ENCODE measurements around the gene DLK2. TPM values are rescaled to one million over a fixed set of nuclear protein-coding genes. Genes with fewer than 3 reads are reported as not detected.
"Not testable (repeated sequence)": the region's sequence is repeated elsewhere in the genome, so short reads cannot be mapped to it uniquely, and the experiment has no call there.

DLK2 gene, protein sequence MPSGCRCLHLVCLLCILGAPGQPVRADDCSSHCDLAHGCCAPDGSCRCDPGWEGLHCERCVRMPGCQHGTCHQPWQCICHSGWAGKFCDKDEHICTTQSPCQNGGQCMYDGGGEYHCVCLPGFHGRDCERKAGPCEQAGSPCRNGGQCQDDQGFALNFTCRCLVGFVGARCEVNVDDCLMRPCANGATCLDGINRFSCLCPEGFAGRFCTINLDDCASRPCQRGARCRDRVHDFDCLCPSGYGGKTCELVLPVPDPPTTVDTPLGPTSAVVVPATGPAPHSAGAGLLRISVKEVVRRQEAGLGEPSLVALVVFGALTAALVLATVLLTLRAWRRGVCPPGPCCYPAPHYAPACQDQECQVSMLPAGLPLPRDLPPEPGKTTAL
- total RNA-seq (under 1 TPM; 0.33 to 0.49 TPM), polyA plus RNA-seq (1 to 10 TPM; 1.2 to 1.4 TPM)

DNA sequence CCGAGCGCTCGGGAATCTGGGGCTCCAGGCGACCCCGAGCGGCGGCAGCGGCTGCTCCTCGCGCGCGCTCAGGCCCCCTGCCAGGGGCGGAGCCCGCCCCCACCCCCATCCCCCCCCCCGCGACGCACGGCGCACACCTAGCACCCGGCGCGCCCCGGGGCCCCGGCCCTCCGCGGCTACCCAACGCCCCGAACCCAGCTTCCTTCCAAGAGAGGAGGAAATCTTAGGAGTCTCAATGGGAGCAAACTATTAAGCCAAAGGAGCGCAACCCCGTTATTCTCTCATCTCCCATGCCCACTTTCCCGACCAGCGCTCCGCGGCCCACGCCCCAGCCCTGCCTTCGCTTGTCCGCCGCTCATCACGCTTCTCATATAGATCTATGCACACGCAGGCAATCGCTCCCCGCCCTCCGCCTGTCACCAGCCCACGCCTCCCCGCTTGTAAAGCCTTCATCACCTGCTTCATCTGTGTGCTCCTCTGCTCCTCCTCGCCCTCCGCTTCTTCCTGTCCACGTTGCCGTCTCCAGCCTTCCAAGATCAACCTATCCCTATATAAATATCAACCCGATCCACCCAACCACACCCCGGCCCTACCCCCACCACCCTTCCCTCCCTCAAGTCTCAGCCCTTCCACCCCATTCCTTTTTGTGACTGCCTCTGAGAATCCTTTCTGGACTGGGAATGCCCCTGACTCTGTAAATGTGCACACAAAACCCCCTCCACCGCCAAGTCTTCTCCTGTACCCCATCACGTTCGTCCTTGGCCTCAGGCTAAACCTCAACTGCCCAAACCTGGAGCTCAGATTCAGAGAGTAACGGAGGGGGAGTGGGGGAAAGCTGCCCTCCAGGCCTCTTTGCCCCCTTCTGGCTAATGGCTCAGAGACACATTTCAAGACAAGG is at the start of gene DLK2:
Gene DLK2, minus strand, starts transcription at position 18 of the 898 bp plus-strand sequence. CDS start 723 bp downstream, outside the sequence.
- CTCF ChIA-PET (ENCODE audit: partially characterized antibody) = interaction anchor here (0.7 to 5.6 kb wide), 5 partner anchors 12 to 51 kb away, joined by 3 to 64 read pairs (median 28); no protein-coding TSS in a partner anchor

GRCh38 chr6:43503443-43503842 is 48.1 kb upstream of the DLK2 start:
- Mint-ChIP-seq H3K4me1 (peaks cover 2 to 10% (median 3%) of the 10 kb centered on the region in 4 donors), H3K27ac (peak overlapping the region in 6 of 7 donors; percentile 15 to 80 (median 56)), H3K36me3 (peaks cover 42 to 66% of the 10 kb centered on the region in 2 donors), H3K9me3 (no peaks in the 10 kb centered on the region), H3K4me3 (no peak overlapping the region), H3K27me3 (peaks cover 2 to 5% of the 10 kb centered on the region in 2 donors)
- H3K27ac ChIP-seq (ENCODE audit: low read depth, low read length) = no peak overlapping the region
- ChIA-PET POLR2A (ENCODE audit: partially characterized antibody) (no interaction called here), CTCF (ENCODE audit: partially characterized antibody) (interaction anchor here (0.8 to 8.5 kb wide), 5 partner anchors 10 to 236 kb away, joined by 3 to 108 read pairs (median 3); no protein-coding TSS in a partner anchor)
- intact Hi-C loops (cut with micrococcal nuclease) = no loop called here
- DNase-seq = no peak
- H3K27me3 ChIP-seq (ENCODE audit: insufficient read depth, low read length) = no peaks in the 10 kb centered on the region
- peaks cover 41% of the 10 kb centered on the region for H3K36me3 ChIP-seq (ENCODE audit: insufficient read depth, low read length)
- H3K9me3 ChIP-seq (ENCODE audit: control insufficient read depth in 1 of 2, low read length in 2 of 2) = no peaks in the 10 kb centered on the region
- peaks cover 4% of the 10 kb centered on the region for H3K4me1 ChIP-seq (ENCODE audit: insufficient read depth, low read length)
- H3K4me3 ChIP-seq (ENCODE audit: low read length in 2 of 2) = no peak overlapping the region

More for the DNA sequence above, at the start of gene DLK2:
- Histone ChIP-seq H3K27ac (ENCODE audit: low read depth, low read length) (peak within 1 kb of the TSS; percentile 36), H3K4me1 (ENCODE audit: insufficient read depth, low read length) (peaks cover 15% of the 10 kb centered on the region), H3K27me3 (ENCODE audit: insufficient read depth, low read length) (no peaks in the 10 kb centered on the region), H3K9me3 (ENCODE audit: control insufficient read depth in 1 of 2, low read length in 2 of 2) (no peaks in the 10 kb centered on the region), H3K36me3 (ENCODE audit: insufficient read depth, low read length) (no peaks in the 10 kb centered on the region), H3K4me3 (ENCODE audit: low read length in 2 of 2) (peak within 1 kb of the TSS; percentile 52 to 68)
- peak; percentile 41 to 60 (median 47) for DNase-seq
- H3K27ac Mint-ChIP-seq = peak within 1 kb of the TSS; percentile 67 to 91 (median 86)
- peaks cover 0 to 2% (median 0%) of the 10 kb centered on the region in 8 donors for H3K9me3 Mint-ChIP-seq
- H3K27me3 Mint-ChIP-seq = peaks cover 2 to 5% of the 10 kb centered on the region in 2 donors
- peaks cover 0 to 13% of the 10 kb centered on the region in 2 donors for H3K36me3 Mint-ChIP-seq
- POLR2A ChIA-PET (ENCODE audit: partially characterized antibody) = interaction anchor here (0.8 to 3.8 kb wide), 15 partner anchors 22 to 476 kb away, joined by 3 to 19 read pairs (median 4); partner anchors contain the start of genes ABCC10, KLHDC3, LRRC73 and MEA1
- peaks cover 7 to 23% (median 10%) of the 10 kb centered on the region in 4 donors for H3K4me1 Mint-ChIP-seq
- H3K4me3 Mint-ChIP-seq = peak within 1 kb of the TSS; percentile 84 to 94 (median 90)
- intact Hi-C loops (cut with micrococcal nuclease) = loop anchor here (1.0 to 10.0 kb wide), 6 partner anchors 22 to 91 kb away; partner anchors contain the start of genes ABCC10, LRRC73, POLR1C and TJAP1

GRCh38 chr6:43502666-43503065 is 47.3 kb upstream of the DLK2 start:
- Histone ChIP-seq H3K4me1 (ENCODE audit: insufficient read depth, low read length) (peaks cover 4% of the 10 kb centered on the region), H3K4me3 (ENCODE audit: low read length in 2 of 2) (no peak overlapping the region), H3K36me3 (ENCODE audit: insufficient read depth, low read length) (peaks cover 45% of the 10 kb centered on the region), H3K9me3 (ENCODE audit: control insufficient read depth in 1 of 2, low read length in 2 of 2) (no peaks in the 10 kb centered on the region), H3K27ac (ENCODE audit: low read depth, low read length) (no peak overlapping the region), H3K27me3 (ENCODE audit: insufficient read depth, low read length) (no peaks in the 10 kb centered on the region)
- Mint-ChIP-seq H3K27ac (peak overlapping the region in 2 of 7 donors; percentile 27 to 29), H3K9me3 (no peaks in the 10 kb centered on the region), H3K27me3 (peaks cover 0 to under 1% of the 10 kb centered on the region in 2 donors), H3K4me3 (no peak overlapping the region), H3K4me1 (peaks cover 2 to 8% (median 3%) of the 10 kb centered on the region in 4 donors), H3K36me3 (peaks cover 42 to 70% of the 10 kb centered on the region in 2 donors)
- POLR2A ChIA-PET (ENCODE audit: partially characterized antibody) = no interaction called here
- CTCF ChIA-PET (ENCODE audit: partially characterized antibody) = interaction anchor here (1.2 to 8.5 kb wide), 4 partner anchors 10 to 68 kb away, joined by 3 to 108 read pairs (median 6); no protein-coding TSS in a partner anchor
- no peak for DNase-seq
- intact Hi-C loops (cut with micrococcal nuclease) = no loop called here

DNA sequence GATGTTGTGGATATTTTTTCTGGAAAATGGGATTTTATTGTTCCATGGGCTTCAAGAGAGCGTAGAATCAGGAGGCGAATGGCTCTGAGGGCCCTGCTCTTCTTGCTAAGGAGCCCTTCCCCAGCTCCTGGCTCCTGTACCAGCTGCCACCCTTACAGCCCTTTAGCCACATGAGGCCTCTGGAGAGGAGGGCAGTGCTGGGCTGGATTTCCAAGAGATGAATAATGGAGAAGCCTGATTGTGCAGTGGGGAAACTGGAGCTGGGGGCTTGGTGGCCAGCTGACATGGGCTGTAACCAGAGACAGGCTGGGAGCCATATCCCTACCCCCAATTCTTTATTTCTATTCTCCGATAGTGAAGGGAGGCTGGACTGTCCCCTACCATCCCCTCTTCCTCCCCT is 45.6 kb upstream of the DLK2 start:
- Mint-ChIP-seq H3K9me3 (no peaks in the 10 kb centered on the region), H3K27ac (peak overlapping the region in 2 of 7 donors; percentile 40 to 82), H3K27me3 (no peaks in the 10 kb centered on the region), H3K4me3 (no peak overlapping the region), H3K36me3 (peaks cover 39 to 63% of the 10 kb centered on the region in 2 donors), H3K4me1 (peaks cover 0 to 4% (median 2%) of the 10 kb centered on the region in 4 donors)
- CTCF ChIA-PET (ENCODE audit: partially characterized antibody) = interaction anchor here (0.9 to 8.5 kb wide), 5 partner anchors 8 to 48 kb away, joined by 3 to 108 read pairs (median 3); partner anchors contain the start of genes POLR1C and YIPF3
- peaks cover 45% of the 10 kb centered on the region for H3K36me3 ChIP-seq (ENCODE audit: insufficient read depth, low read length)
- no peak overlapping the region for H3K27ac ChIP-seq (ENCODE audit: low read depth, low read length)
- peaks cover 3% of the 10 kb centered on the region for H3K4me1 ChIP-seq (ENCODE audit: insufficient read depth, low read length)
- no peak for DNase-seq
- no peak overlapping the region for H3K4me3 ChIP-seq (ENCODE audit: low read length in 2 of 2)
- POLR2A ChIA-PET (ENCODE audit: partially characterized antibody) = interaction anchor here (0.9 to 1.2 kb wide), 2 partner anchors 15 to 24 kb away, joined by 3 to 7 read pairs; partner anchors contain the start of gene TJAP1
- no peaks in the 10 kb centered on the region for H3K27me3 ChIP-seq (ENCODE audit: insufficient read depth, low read length)
- H3K9me3 ChIP-seq (ENCODE audit: control insufficient read depth in 1 of 2, low read length in 2 of 2) = no peaks in the 10 kb centered on the region
- intact Hi-C loops (cut with micrococcal nuclease) = no loop called here

DNA sequence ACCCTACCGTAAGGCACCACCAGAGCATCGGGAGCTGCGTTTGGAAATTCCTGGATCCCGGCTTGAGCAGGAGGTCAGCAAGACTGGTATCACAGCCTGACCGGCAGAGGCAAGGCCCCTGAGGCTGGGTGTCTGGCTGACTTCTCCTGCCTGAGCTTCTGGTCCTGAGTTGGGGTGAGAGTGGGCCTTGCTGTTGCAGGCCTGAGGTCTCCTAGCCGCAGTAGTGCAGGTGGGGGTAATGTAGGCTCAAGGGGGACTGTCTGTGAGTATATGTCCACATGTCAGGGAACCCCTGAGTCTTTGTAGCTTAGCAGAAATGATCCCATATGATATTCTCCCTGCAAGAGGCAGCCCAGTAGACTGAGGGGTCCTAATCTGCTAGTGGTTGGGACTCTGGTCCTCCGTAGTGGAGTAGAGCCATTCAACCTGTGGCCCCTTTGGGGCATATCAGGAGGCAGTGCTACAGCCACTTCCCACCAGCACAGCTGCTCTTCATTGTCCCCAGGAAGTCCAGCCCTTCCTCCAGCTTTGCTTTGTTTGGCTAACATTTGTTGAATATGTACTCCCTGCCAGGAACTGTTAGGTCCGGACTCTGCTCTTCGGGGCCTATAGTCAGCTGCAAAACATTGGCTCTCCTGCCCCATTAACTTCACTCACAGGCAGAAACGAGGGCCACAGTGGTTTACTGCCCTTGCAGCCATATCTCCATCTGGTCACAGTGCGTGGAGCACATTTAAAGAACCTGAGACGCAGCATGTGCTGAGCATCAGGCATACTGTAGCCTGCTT is 43.9 kb upstream of the DLK2 start:
- Mint-ChIP-seq H3K27me3 (no peaks in the 10 kb centered on the region), H3K4me3 (no peak overlapping the region), H3K36me3 (peaks cover 39 to 58% of the 10 kb centered on the region in 2 donors), H3K4me1 (peaks cover 9 to 21% (median 14%) of the 10 kb centered on the region in 4 donors), H3K27ac (peak overlapping the region in 3 of 7 donors; percentile 13 to 86 (median 18)), H3K9me3 (no peaks in the 10 kb centered on the region)
- H3K36me3 ChIP-seq (ENCODE audit: insufficient read depth, low read length) = peaks cover 45% of the 10 kb centered on the region
- ChIA-PET CTCF (ENCODE audit: partially characterized antibody) (interaction anchor here (1.1 kb wide), 1 partner anchor 45 kb away, joined by 3 read pairs; no protein-coding TSS in a partner anchor), POLR2A (ENCODE audit: partially characterized antibody) (interaction anchor here (0.7 to 1.6 kb wide), 2 partner anchors 8 to 16 kb away, joined by 3 to 4 read pairs; no protein-coding TSS in a partner anchor)
- intact Hi-C loops (cut with micrococcal nuclease) = no loop called here
- no peak overlapping the region for H3K4me3 ChIP-seq (ENCODE audit: low read length in 2 of 2)
- no peaks in the 10 kb centered on the region for H3K9me3 ChIP-seq (ENCODE audit: control insufficient read depth in 1 of 2, low read length in 2 of 2)
- no peak overlapping the region for H3K27ac ChIP-seq (ENCODE audit: low read depth, low read length)
- DNase-seq = no peak
- H3K27me3 ChIP-seq (ENCODE audit: insufficient read depth, low read length) = no peaks in the 10 kb centered on the region
- peaks cover 20% of the 10 kb centered on the region for H3K4me1 ChIP-seq (ENCODE audit: insufficient read depth, low read length)

DNA sequence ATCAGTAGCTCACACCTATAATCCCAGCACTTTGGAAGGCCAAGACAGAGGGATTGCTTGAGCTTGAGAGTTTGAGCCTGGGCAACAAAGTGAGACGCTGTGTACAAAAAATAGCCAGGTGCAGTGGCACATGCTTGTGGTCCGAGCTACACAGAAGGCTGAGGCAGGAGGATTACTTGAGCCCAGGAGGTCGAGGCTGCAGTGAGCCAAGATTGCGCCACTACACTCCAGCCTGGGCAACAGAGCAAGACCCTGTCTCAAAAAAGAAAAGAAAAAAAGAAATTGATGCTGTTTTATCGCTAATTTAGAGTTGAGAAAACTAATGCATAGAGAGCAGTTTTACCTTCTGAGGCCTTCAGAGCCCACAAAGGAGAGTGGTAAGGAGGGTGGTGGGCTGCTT is 42.9 kb upstream of the DLK2 start:
- CTCF ChIA-PET (ENCODE audit: partially characterized antibody) = interaction anchor here (0.6 to 1.7 kb wide), 5 partner anchors 9 to 518 kb away, joined by 3 to 7 read pairs (median 3); partner anchors contain the start of gene LRRC73
- H3K9me3 Mint-ChIP-seq; H3K27me3 ChIP-seq (ENCODE audit: insufficient read depth, low read length); intact Hi-C loops (cut with micrococcal nuclease); H3K27me3 Mint-ChIP-seq; H3K4me3 ChIP-seq (ENCODE audit: low read length in 2 of 2); H3K27ac ChIP-seq (ENCODE audit: low read depth, low read length); H3K9me3 ChIP-seq (ENCODE audit: control insufficient read depth in 1 of 2, low read length in 2 of 2); DNase-seq; H3K4me3 Mint-ChIP-seq: not testable (repeated sequence)
- Mint-ChIP-seq H3K4me1 (peaks cover 13 to 28% (median 22%) of the 10 kb centered on the region in 4 donors), H3K36me3 (peaks cover 33 to 52% of the 10 kb centered on the region in 2 donors), H3K27ac (peak overlapping the region in 2 of 7 donors; percentile 62 to 82)
- Histone ChIP-seq H3K36me3 (ENCODE audit: insufficient read depth, low read length) (peaks cover 43% of the 10 kb centered on the region), H3K4me1 (ENCODE audit: insufficient read depth, low read length) (peaks cover 30% of the 10 kb centered on the region)
- POLR2A ChIA-PET (ENCODE audit: partially characterized antibody) = interaction anchor here (1.1 to 1.6 kb wide), 3 partner anchors 9 to 43 kb away, joined by 3 to 4 read pairs (median 3); partner anchors contain the start of gene DLK2
